Measurements from ENCODE around the gene MET.

- TF ChIP-seq POLR2A (IDR thresholded peaks at IDR 0.05), result no peak
- TF ChIP-seq CTCF (IDR thresholded peaks at IDR 0.05), result no peak
Observed at GRCh38 chr7:116629051-116629463, 42.9 kb upstream of the MET start.
